A673 (cell line): Measurements from ENCODE around the gene GAGE10.

Experiments
- EZH2 ChIP-seq: fragments of 200-600 bp; sonication (generic); IDR thresholded peaks from 2 replicates; pipeline ENCODE4 v1.6.1; 2017; ENCODE audit warnings: borderline replicate concordance, low read depth, mild to moderate bottlenecking, mixed read lengths, antibody characterized with exemption, low read length; ENCODE audit not compliant: poor library complexity, severe bottlenecking
- TF ChIP-seq, protein P1 (sequence below): fragments of 300-800, 200-600 bp; sonication (generic); conservative IDR thresholded peaks from 2 replicates; pipeline ENCODE4 v1.5.1; 2017; ENCODE audit warnings: low read depth, mild to moderate bottlenecking, antibody characterized with exemption, low read length, moderate library complexity, mixed read lengths

DNA sequence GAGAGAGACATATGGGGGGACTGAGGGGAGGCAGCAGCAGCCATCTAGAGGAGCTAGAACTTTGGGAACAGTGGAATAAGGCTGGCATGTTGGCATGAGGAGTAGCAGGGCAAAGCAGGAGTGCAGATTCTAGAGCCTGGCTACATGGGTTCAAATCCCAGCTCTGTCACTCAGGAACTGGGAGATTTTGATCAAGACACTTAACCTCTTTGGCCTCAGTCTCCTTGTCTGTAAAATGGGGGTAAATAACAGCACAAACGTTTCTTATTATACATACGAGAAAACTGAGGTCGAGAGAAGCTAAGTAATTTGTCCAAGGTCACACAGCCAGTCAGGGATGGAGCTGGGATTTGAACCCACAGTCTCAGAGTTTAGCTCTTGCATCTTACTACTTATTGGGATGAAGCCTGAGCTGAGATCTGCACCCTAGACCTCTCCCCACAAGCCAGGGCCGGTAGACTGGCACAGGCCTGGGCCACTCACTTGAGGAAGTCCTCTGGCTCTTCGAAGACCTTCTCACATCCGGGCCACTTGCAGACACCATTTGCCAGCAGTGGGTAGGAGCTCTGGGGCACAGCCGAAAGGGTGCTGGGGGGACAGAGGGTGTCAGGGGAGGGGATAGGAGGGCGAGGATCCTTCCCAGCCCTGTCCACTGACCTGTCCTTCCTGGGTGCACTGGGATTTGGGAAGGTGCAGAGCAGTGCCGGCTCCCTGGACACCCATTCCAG is 47.0 kb upstream of the GAGE10 start:
- TF ChIP-seq, protein P1, sequence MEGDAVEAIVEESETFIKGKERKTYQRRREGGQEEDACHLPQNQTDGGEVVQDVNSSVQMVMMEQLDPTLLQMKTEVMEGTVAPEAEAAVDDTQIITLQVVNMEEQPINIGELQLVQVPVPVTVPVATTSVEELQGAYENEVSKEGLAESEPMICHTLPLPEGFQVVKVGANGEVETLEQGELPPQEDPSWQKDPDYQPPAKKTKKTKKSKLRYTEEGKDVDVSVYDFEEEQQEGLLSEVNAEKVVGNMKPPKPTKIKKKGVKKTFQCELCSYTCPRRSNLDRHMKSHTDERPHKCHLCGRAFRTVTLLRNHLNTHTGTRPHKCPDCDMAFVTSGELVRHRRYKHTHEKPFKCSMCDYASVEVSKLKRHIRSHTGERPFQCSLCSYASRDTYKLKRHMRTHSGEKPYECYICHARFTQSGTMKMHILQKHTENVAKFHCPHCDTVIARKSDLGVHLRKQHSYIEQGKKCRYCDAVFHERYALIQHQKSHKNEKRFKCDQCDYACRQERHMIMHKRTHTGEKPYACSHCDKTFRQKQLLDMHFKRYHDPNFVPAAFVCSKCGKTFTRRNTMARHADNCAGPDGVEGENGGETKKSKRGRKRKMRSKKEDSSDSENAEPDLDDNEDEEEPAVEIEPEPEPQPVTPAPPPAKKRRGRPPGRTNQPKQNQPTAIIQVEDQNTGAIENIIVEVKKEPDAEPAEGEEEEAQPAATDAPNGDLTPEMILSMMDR = no peak
- TF ChIP-seq EZH2 = no peak
